Activated naive CD4-positive, alpha-beta T cell treated with anti-CD3 and anti-CD28 coated beads for 36 hours (primary cell): ENCODE results near the gene HS6ST3. TPM values are rescaled to one million over a fixed set of nuclear protein-coding genes. Genes with fewer than 3 reads are reported as not detected.
"Not testable (repeated sequence)": the region's sequence is repeated elsewhere in the genome, so short reads cannot be mapped to it uniquely, and the experiment has no call there.

Source experiments
- CTCF ChIA-PET: fragments of 350-600 bp; sonication (Branson Sonifier 250); formaldehyde crosslinking; loops from one replicate; lab custom pipeline; 2021; ENCODE audit warnings: antibody characterized with exemption; lab: Charles Lee
- DNase-seq: peaks from one replicate; pipeline ENCODE4 v3.0.0-alpha.2; 2020
- H3K27ac Mint-ChIP-seq: one replicate; pipeline ENCODE4 v1.8.0; 2021; ENCODE audit warnings: mild to moderate bottlenecking, mixed read lengths
- H3K27me3 Mint-ChIP-seq: one replicate; pipeline ENCODE4 v1.8.0; 2021; ENCODE audit warnings: low read depth, mixed read lengths
- H3K36me3 Mint-ChIP-seq: one replicate; pipeline ENCODE4 v1.8.0; 2021; ENCODE audit warnings: low read depth, mixed read lengths
- H3K4me1 Mint-ChIP-seq: one replicate; pipeline ENCODE4 v1.8.0; 2021; ENCODE audit warnings: low read depth, mixed read lengths
- H3K4me3 Mint-ChIP-seq: one replicate; pipeline ENCODE4 v1.8.0; 2021; ENCODE audit warnings: mild to moderate bottlenecking, moderate library complexity, mixed read lengths
- H3K9me3 Mint-ChIP-seq: one replicate; pipeline ENCODE4 v1.8.0; 2021; ENCODE audit warnings: mixed read lengths
- intact Hi-C: fragments of 100-400 bp; cut with micrococcal nuclease; formaldehyde crosslinking; loops from one replicate; pipeline ENCODE4 v1.15.1; 2023
- total RNA-seq, 2 experiments: library from RNA; stranded (reverse); gene quantifications; one replicate each; pipeline ENCODE4 v1.2.3, GENCODE V29; 2021

Gene HS6ST3
- not detected for total RNA-seq

- H3K4me1 Mint-ChIP-seq: peaks cover 2% of the 10 kb centered on the region
- no peak within 1 kb of the TSS for H3K27ac Mint-ChIP-seq
- peaks cover 2% of the 10 kb centered on the region for H3K9me3 Mint-ChIP-seq
- peaks cover 1% of the 10 kb centered on the region for H3K36me3 Mint-ChIP-seq
- peaks cover 59% of the 10 kb centered on the region for H3K27me3 Mint-ChIP-seq
- CTCF ChIA-PET: no interaction called here
- no peak for DNase-seq
- intact Hi-C loops: no loop called here
- H3K4me3 Mint-ChIP-seq: no peak within 1 kb of the TSS
Measured at GRCh38 chr13:96089749-96090239, at the start of gene HS6ST3. TSS of gene HS6ST3 (plus strand) at chr13:96090107.

- CTCF ChIA-PET: no interaction called here
- H3K9me3 Mint-ChIP-seq: peaks cover 8% of the 10 kb centered on the region
- peaks cover 2% of the 10 kb centered on the region for H3K27me3 Mint-ChIP-seq
- DNase-seq: no peak
- no peaks in the 10 kb centered on the region for H3K4me1 Mint-ChIP-seq
- no peaks in the 10 kb centered on the region for H3K36me3 Mint-ChIP-seq
- no peak overlapping the region for H3K27ac Mint-ChIP-seq
- no peak overlapping the region for H3K4me3 Mint-ChIP-seq
- intact Hi-C loops: no loop called here
Measured at GRCh38 chr13:96041326-96042110, 48.4 kb upstream of the HS6ST3 start.

- no peak for DNase-seq
- Mint-ChIP-seq H3K4me1 (no peaks in the 10 kb centered on the region), H3K36me3 (no peaks in the 10 kb centered on the region), H3K9me3 (peaks cover 10% of the 10 kb centered on the region), H3K4me3 (no peak overlapping the region), H3K27me3 (peaks cover 14% of the 10 kb centered on the region), H3K27ac (no peak overlapping the region)
- CTCF ChIA-PET: no interaction called here
- intact Hi-C loops: no loop called here
Measured at GRCh38 chr13:96044238-96044637, 45.7 kb upstream of the HS6ST3 start.

GRCh38 chr13:96046449-96047126 lies 43.3 kb upstream of the HS6ST3 start:
- intact Hi-C loops, H3K4me3 Mint-ChIP-seq: not testable (repeated sequence)
- H3K27me3 Mint-ChIP-seq: peaks cover 26% of the 10 kb centered on the region

GRCh38 chr13:96050955-96051354 lies 39.0 kb upstream of the HS6ST3 start:
- H3K4me1 Mint-ChIP-seq, DNase-seq, H3K27ac Mint-ChIP-seq, H3K9me3 Mint-ChIP-seq, H3K36me3 Mint-ChIP-seq, CTCF ChIA-PET, H3K4me3 Mint-ChIP-seq, intact Hi-C loops: not testable (repeated sequence)
- H3K27me3 Mint-ChIP-seq: peaks cover 51% of the 10 kb centered on the region

More at GRCh38 chr13:96046449-96047126, 43.3 kb upstream of the HS6ST3 start:
- H3K36me3 Mint-ChIP-seq, CTCF ChIA-PET, H3K4me1 Mint-ChIP-seq, DNase-seq, H3K27ac Mint-ChIP-seq: not testable (repeated sequence)
- H3K9me3 Mint-ChIP-seq: peaks cover 10% of the 10 kb centered on the region

- H3K4me3 Mint-ChIP-seq, CTCF ChIA-PET, H3K36me3 Mint-ChIP-seq, intact Hi-C loops, DNase-seq, H3K4me1 Mint-ChIP-seq, H3K27ac Mint-ChIP-seq, H3K9me3 Mint-ChIP-seq: not testable (repeated sequence)
- H3K27me3 Mint-ChIP-seq: peaks cover 51% of the 10 kb centered on the region
Measured at GRCh38 chr13:96051491-96051890, 38.4 kb upstream of the HS6ST3 start.

GRCh38 chr13:96051946-96052345 lies 38.0 kb upstream of the HS6ST3 start:
- H3K27me3 Mint-ChIP-seq: peaks cover 50% of the 10 kb centered on the region
- intact Hi-C loops, DNase-seq: not testable (repeated sequence)

GRCh38 chr13:96052656-96053002 lies 37.3 kb upstream of the HS6ST3 start:
- H3K36me3 Mint-ChIP-seq: no peaks in the 10 kb centered on the region

More at GRCh38 chr13:96051946-96052345, 38.0 kb upstream of the HS6ST3 start:
- H3K4me1 Mint-ChIP-seq, H3K27ac Mint-ChIP-seq, CTCF ChIA-PET, H3K36me3 Mint-ChIP-seq, H3K4me3 Mint-ChIP-seq, H3K9me3 Mint-ChIP-seq: not testable (repeated sequence)

GRCh38 chr13:96053003-96053703 lies 36.8 kb upstream of the HS6ST3 start, which contains the start of gene UGGT2:
TSS of gene UGGT2 (minus strand) at chr13:96053401. CDS start at chr13:96053312, 89 bp downstream.
- Mint-ChIP-seq H3K9me3 (peaks cover 7% of the 10 kb centered on the region), H3K4me3 (peak within 1 kb of the TSS; percentile 12), H3K27me3 (peaks cover 49% of the 10 kb centered on the region), H3K36me3 (no peaks in the 10 kb centered on the region), H3K4me1 (peaks cover 7% of the 10 kb centered on the region), H3K27ac (no peak within 1 kb of the TSS)
- intact Hi-C loops: no loop called here
- CTCF ChIA-PET: no interaction called here
- no peak for DNase-seq

More at GRCh38 chr13:96052656-96053002, 37.3 kb upstream of the HS6ST3 start:
- Mint-ChIP-seq H3K27ac (no peak overlapping the region), H3K4me3 (peak overlapping the region; percentile 12), H3K9me3 (peaks cover 9% of the 10 kb centered on the region), H3K4me1 (peaks cover 7% of the 10 kb centered on the region), H3K27me3 (peaks cover 53% of the 10 kb centered on the region)
- CTCF ChIA-PET: no interaction called here
- intact Hi-C loops: no loop called here
- DNase-seq: no peak

- intact Hi-C loops: no loop called here
- CTCF ChIA-PET: no interaction called here
- H3K36me3 Mint-ChIP-seq: no peaks in the 10 kb centered on the region
Measured at GRCh38 chr13:96065849-96066248, 24.1 kb upstream of the HS6ST3 start.

GRCh38 chr13:96068729-96069128 lies 21.2 kb upstream of the HS6ST3 start:
- H3K36me3 Mint-ChIP-seq: no peaks in the 10 kb centered on the region
- no peaks in the 10 kb centered on the region for H3K4me1 Mint-ChIP-seq
- no peaks in the 10 kb centered on the region for H3K27me3 Mint-ChIP-seq
- no peak for DNase-seq
- no peak overlapping the region for H3K27ac Mint-ChIP-seq
- intact Hi-C loops: no loop called here
- CTCF ChIA-PET: no interaction called here
- H3K9me3 Mint-ChIP-seq: peaks cover 5% of the 10 kb centered on the region
- no peak overlapping the region for H3K4me3 Mint-ChIP-seq

More at GRCh38 chr13:96065849-96066248, 24.1 kb upstream of the HS6ST3 start:
- Mint-ChIP-seq H3K4me1 (no peaks in the 10 kb centered on the region), H3K27me3 (no peaks in the 10 kb centered on the region), H3K9me3 (peaks cover 5% of the 10 kb centered on the region), H3K27ac (no peak overlapping the region), H3K4me3 (no peak overlapping the region)
- DNase-seq: no peak

- Mint-ChIP-seq H3K27me3 (no peaks in the 10 kb centered on the region), H3K36me3 (no peaks in the 10 kb centered on the region), H3K27ac (no peak overlapping the region), H3K9me3 (peaks cover 3% of the 10 kb centered on the region), H3K4me3 (no peak overlapping the region), H3K4me1 (no peaks in the 10 kb centered on the region)
- DNase-seq: no peak
- intact Hi-C loops: no loop called here
- CTCF ChIA-PET: no interaction called here
Measured at GRCh38 chr13:96071504-96071903, 18.4 kb upstream of the HS6ST3 start.
